Panc1 (cell line): ENCODE measurements around the gene CTSG. TPM values are rescaled to one million over a fixed set of nuclear protein-coding genes. Genes with fewer than 3 reads are reported as not detected.
"Not testable (repeated sequence)": the region's sequence is repeated elsewhere in the genome, so short reads cannot be mapped to it uniquely, and the experiment has no call there.

ENCODE experiments used
- ATAC-seq: fragments of 200-7000 bp; cut with Tn5 transposase; 2 replicates; pipeline ENCODE4 v1.9.1; 2020; ENCODE audit warnings: mild to moderate bottlenecking, moderate library complexity
- BruUV-seq: library from RNA; stranded (reverse); fragments of 400-500 nt; replicated peaks from 2 replicates; lab custom pipeline; 2021; lab: Mats Ljungman, UMichigan
- CTCF ChIA-PET: fragments of 300-600 bp; sonication (Branson Sonifier 250); formaldehyde crosslinking; loops from one replicate; lab custom pipeline; 2022; ENCODE audit warnings: antibody characterized with exemption; lab: Charles Lee
- POLR2A ChIA-PET: fragments of 300-600 bp; sonication (Branson Sonifier 250); formaldehyde crosslinking; loops from one replicate; lab custom pipeline; 2022; ENCODE audit warnings: antibody characterized with exemption; lab: Charles Lee
- DNase-seq: peaks from one replicate; pipeline ENCODE4 v3.0.0-alpha.2; 2010; ENCODE audit warnings: low read depth, low spot score
- H3K27ac ChIP-seq: 2 replicates; pipeline ENCODE4 v1.5.1; 2011; ENCODE audit warnings: mild to moderate bottlenecking, low read length, inconsistent platforms
- H3K27me3 ChIP-seq: fragments of 200-500 bp; sonication (Bioruptor generic); 2 replicates; pipeline ENCODE4 v1.6.0; 2014; ENCODE audit warnings: low read length, inconsistent platforms; ENCODE audit not compliant: control insufficient read depth, insufficient read depth
- H3K36me3 ChIP-seq: fragments of 200-500 bp; sonication (Bioruptor generic); 2 replicates; pipeline ENCODE4 v1.5.1; 2014; ENCODE audit warnings: inconsistent platforms, mild to moderate bottlenecking, low read length, moderate library complexity; ENCODE audit not compliant: control insufficient read depth, insufficient read depth
- H3K4me1 ChIP-seq: 2 replicates; pipeline ENCODE4 v1.5.1; 2011; ENCODE audit warnings: inconsistent platforms, mild to moderate bottlenecking, low read length, moderate library complexity; ENCODE audit not compliant: control insufficient read depth, insufficient read depth
- H3K4me3 ChIP-seq, 2 experiments: 2 replicates each; pipeline ENCODE4 v1.5.1; 2011 to 2012; ENCODE audit warnings: low read depth in 2 of 2, low read length in 2 of 2, mild to moderate bottlenecking in 2 of 2, inconsistent platforms in 1 of 2, moderate library complexity in 1 of 2
- H3K9me3 ChIP-seq: fragments of 200-500 bp; sonication (Bioruptor generic); 2 replicates; pipeline ENCODE4 v1.5.1; 2014; ENCODE audit warnings: low read depth, mild to moderate bottlenecking, inconsistent platforms, low read length, moderate library complexity; ENCODE audit not compliant: control insufficient read depth, insufficient read depth
- CTCF ChIP-seq: fragments of 450-650 bp; IDR thresholded peaks from 2 replicates; pipeline ENCODE4 v1.5.1; 2017; ENCODE audit warnings: mild to moderate bottlenecking
- POLR2AphosphoS5 ChIP-seq: IDR thresholded peaks from 2 replicates; pipeline ENCODE4 v1.6.1; 2012; ENCODE audit warnings: mild to moderate bottlenecking, low read depth, low read length, moderate library complexity
- REST ChIP-seq, 2 experiments: IDR thresholded peaks; 2 replicates each; pipeline ENCODE4 v1.6.1; 2011 to 2012; ENCODE audit warnings: low read depth in 2 of 2, control low read depth in 1 of 2, low read length in 1 of 2, mild to moderate bottlenecking in 1 of 2, moderate library complexity in 1 of 2; ENCODE audit not compliant: insufficient read depth in 1 of 2
- SIN3A ChIP-seq: IDR thresholded peaks from 2 replicates; pipeline ENCODE4 v1.6.1; 2012; ENCODE audit warnings: low read depth, mild to moderate bottlenecking, low read length, moderate library complexity, borderline replicate concordance; ENCODE audit not compliant: insufficient read depth
- TCF7L2 ChIP-seq: IDR thresholded peaks from 2 replicates; pipeline ENCODE4 v1.6.1; 2011; ENCODE audit warnings: mild to moderate bottlenecking, low read depth, low read length, inconsistent platforms
- in situ Hi-C: cut with HindIII; loops from 2 replicates; pipeline ENCODE4 v1.10.0; 2016; ENCODE audit warnings: low sequenced_read_pairs, low pct_unique_long_range_greater_than_20kb
- intact Hi-C: fragments of 100-400 bp; cut with micrococcal nuclease; formaldehyde crosslinking; loops from one replicate; pipeline ENCODE4 v1.10.0; 2022; ENCODE audit not compliant: unreplicated experiment
- total RNA-seq: library from RNA; stranded (reverse); gene quantifications from one replicate; pipeline ENCODE4 v1.2.1, GENCODE V29; 2021; ENCODE audit not compliant: unreplicated experiment

The CTSG gene
- total RNA-seq, 1 experiment from 2014 or later: not detected

GRCh38 chr14:24597403-24597802 is 21.4 kb upstream of the CTSG start:
- H3K4me3 ChIP-seq: no peak overlapping the region
- no peaks in the 10 kb centered on the region for H3K9me3 ChIP-seq
- no TSS peak for BruUV-seq
- no peak for DNase-seq
- H3K36me3 ChIP-seq: no peaks in the 10 kb centered on the region
- no peaks in the 10 kb centered on the region for H3K27me3 ChIP-seq
- in situ Hi-C loops (no loop called here), intact Hi-C loops (no loop called here)
- H3K4me1 ChIP-seq: no peaks in the 10 kb centered on the region
- ChIA-PET POLR2A (no interaction called here), CTCF (no interaction called here)
- no peak overlapping the region for H3K27ac ChIP-seq
- ATAC-seq: no peak
- no peak for TF ChIP-seq POLR2AphosphoS5
- no peak for TF ChIP-seq SIN3A
- TF ChIP-seq TCF7L2: no peak
- TF ChIP-seq CTCF: no peak
- TF ChIP-seq REST (IDR thresholded peaks at IDR 0.05; ENCODE audit: insufficient read depth in 1 of 2, low read depth in 2 of 2, low read length in 1 of 2): no peak

GRCh38 chr14:24595073-24595808 is 19.2 kb upstream of the CTSG start:
- Histone ChIP-seq H3K27me3 (no peaks in the 10 kb centered on the region), H3K27ac (no peak overlapping the region), H3K4me3 (no peak overlapping the region), H3K9me3 (no peaks in the 10 kb centered on the region), H3K36me3 (no peaks in the 10 kb centered on the region), H3K4me1 (no peaks in the 10 kb centered on the region)
- TF ChIP-seq CTCF: no peak
- TF ChIP-seq TCF7L2: no peak
- no peak for TF ChIP-seq REST (IDR thresholded peaks at IDR 0.05; ENCODE audit: insufficient read depth in 1 of 2, low read depth in 2 of 2, low read length in 1 of 2)
- no peak for TF ChIP-seq POLR2AphosphoS5
- TF ChIP-seq SIN3A: no peak
- intact Hi-C loops: no loop called here
- BruUV-seq: no TSS peak
- ATAC-seq (no peak), DNase-seq (no peak)
- ChIA-PET POLR2A (no interaction called here), CTCF (no interaction called here)
- in situ Hi-C loops: no loop called here

- BruUV-seq, DNase-seq, H3K36me3 ChIP-seq, CTCF ChIA-PET, in situ Hi-C loops, H3K9me3 ChIP-seq, H3K4me3 ChIP-seq, H3K27me3 ChIP-seq, POLR2A ChIA-PET, H3K27ac ChIP-seq, intact Hi-C loops, ATAC-seq, H3K4me1 ChIP-seq: not testable (repeated sequence)
These were observed 15.0 kb upstream of the CTSG start for GRCh38 chr14:24591004-24591403.
